HG03159 (cell line): ENCODE measurements around the gene RNF19B.
"Not testable (repeated sequence)": the region's sequence is repeated elsewhere in the genome, so short reads cannot be mapped to it uniquely, and the experiment has no call there.

Source experiments
- ATAC-seq: cut with Tn5 transposase; IDR thresholded peaks from one replicate; pipeline ENCODE4 v1.9.1; 2021; ENCODE audit warnings: mild to moderate bottlenecking, moderate library complexity; ENCODE audit not compliant: unreplicated experiment

The RNF19B gene

DNA sequence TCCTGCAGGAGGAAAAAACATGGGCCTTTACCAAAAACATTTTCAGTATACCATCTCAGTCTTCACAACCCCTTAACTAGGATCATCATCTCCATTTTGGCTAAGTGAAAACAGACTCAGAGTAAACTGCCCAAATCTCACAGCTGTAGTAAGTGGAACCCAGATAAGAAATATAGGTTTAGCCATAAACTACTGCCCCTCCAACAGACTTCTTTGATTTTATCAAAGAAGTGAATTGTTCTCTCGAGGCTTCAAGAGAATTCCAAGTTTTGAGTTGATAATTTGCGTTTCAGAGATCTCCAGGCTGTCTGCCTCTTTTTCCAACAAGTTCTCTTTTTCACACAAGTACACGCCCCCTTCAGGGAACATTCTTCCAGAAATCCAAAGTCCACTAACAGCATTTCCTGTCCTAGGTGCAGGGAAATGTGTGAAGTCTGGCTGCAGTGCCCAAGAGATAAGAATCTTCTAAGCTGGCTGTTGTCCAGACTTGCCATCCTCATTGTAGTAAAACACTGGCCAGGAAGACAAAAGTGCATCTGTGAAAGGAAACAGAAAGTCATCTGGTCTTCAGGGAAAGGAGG, 30.8 kb downstream of the RNF19B start:
- no peak for ATAC-seq

DNA sequence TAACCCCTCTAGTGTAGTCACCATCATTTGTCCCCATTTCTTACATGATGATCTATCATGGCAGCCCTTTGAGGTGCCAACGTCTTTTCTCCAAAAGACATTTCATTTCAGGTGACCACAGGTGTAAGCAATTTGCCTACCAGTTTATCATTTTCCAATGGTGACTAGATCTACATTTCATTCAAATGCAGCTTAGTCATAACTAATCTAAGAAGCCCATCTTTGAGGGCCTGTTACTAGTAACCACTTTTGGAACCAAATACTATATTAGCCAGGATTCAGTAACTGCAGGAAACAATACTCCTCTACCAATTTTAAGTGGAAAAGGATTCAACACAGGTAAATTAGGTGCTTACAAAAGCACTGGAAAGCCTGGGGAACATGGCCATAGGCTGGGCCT, 32.8 kb downstream of the RNF19B start:
- ATAC-seq, result no peak

DNA sequence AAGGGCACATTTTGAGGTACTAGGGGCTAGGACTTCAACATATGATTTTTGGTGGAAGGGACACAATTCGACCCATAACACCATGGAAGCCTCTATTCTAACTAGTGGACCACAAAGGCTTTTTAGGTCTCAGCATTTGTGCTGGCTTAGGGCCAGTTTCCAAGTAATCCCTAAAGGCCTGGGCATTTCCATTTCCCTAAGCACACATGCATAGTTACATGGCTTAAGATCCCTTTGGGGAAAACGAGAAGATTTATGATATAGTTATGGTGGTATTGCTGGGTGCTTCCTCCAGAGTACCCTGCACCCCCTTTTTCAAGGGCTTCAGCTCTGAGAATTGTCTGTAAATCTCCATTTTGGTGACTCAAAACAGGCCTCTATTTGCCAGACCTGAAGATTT, 35.2 kb downstream of the RNF19B start:
- ATAC-seq, result no peak

DNA sequence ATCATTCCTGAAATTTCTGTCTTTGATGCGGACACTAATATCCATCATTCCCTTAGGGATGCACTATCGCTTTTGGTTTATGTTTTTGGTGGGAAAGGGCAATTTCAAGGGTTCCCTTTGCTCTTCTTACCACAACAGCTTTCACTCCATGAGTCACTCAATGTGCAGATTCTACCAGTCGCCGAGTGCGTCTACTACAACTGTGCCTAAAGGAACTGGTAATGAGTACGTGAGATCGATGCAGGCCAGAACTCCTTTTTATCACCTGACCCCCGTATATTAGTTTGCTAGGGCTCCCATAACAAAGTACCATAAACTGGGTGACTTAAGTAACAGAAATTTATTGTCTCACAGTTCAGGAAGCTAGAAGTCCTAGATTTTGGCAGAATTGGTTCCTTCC, 35.9 kb downstream of the RNF19B start:
- no peak for ATAC-seq

DNA sequence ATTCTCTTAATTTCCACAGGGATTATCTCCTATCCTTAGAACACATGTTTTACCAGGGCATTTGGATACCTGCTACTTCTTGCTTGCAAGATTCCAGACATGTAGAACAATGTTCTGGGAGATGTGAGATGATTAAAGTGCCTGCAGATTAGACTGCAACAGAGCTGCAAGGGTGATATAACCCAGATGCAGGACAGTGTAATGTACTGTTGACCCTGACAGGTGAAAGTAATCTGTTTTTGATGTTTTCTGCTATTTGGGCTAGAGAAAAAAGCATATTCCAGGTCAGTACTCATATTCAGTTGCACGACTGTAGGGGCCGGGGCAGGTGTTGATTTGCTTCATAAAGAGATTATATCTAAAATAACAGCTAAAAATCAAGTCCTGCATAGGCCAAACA, 36.3 kb downstream of the RNF19B start:
- ATAC-seq, result no peak

DNA sequence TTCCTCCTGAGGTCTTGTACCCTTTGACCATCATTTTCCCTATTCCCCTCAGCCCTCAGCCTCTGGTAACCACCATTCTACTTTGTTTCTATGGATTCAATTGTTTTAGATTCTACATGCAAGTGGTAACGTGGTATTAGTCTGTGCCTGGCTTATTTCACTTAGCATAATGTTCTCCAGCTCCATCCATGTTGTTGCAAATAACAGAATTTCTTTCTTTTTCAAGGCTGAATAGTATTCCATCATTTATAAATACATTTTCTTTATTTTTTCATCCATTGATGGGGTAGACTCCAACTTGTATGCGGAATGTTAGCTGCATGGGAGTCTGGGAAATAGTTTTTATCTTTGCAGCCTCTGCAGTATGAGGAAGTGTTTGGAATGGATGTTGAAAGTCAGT, 37.2 kb downstream of the RNF19B start:
- no peak for ATAC-seq

DNA sequence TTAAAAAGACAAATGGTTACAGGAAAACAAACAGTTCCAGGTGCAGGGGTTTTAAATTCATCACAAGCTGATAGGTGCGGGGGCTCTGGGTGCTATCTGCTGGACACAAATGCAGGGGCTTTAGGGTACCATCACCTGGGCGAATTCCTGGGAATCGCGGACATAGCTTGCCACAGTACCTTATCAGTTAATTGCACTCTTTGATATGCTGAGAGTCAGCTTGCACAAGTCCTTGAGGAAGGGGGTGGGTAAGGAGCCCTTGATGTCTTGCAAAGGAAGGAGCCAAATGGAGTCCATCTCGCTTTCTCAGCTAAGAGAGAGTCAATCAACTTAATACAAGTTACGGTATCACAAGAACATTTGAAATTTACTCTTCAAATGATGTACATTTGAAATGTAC, 38.0 kb downstream of the RNF19B start:
- no peak for ATAC-seq

DNA sequence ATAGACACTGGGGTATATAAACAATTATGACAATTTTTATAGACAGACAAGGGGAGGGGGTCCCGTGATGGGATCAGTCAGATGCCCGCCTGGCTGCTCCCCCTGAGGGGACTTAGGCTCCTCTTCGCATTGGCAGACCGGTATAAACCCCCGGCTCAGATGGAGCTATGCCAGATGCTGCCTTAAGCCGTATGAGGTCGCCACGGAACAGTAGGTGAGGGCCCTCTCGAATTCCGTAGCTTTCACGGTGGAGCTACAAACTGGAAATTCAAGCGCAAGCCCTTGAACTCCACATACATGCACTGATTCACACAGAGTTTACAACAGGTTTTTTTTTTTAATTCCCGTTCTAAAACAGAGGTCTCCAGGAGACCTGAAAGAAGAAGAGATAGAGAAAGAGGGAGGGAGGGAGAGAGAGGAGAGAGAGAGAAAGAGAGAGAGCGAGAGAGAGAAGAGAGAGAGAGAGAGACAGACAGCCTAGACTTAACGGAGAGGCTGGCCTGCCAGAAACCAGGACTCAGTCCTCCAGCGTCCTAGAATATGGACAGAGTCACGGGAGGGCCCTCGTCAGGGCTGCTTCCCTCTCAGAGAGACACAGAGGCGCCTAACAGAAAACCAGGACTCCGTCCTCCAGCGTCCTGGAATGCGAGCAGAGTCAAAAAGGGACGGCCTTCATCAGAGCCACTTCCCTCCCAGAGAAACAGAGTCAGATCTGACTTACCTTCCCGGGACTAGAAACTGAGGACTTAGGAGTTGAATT, 39.0 kb downstream of the RNF19B start:
- no peak for ATAC-seq

DNA sequence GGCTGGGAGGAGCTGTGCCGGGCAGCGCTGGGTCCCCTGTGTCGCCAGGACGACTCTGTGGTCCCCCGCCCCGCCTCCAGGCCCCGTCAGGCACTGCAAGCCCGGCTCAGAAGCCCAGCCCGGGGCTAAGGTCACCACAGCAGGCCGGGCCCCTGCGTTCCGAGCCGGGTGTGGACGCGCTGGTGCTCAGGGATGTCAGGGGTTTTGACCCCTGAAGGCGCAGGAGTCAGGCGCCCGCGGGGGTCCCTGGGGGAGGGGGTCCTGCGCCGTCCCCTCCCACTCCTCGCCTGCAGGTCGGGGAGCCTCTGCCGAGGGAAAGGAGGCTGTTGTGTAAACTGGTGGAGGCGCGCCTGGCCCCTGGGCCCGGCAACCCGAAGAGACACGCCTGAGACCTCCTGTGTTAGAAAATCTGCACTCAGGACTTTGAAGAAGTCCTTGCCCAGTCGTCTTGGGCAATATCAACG, 39.7 kb downstream of the RNF19B start:
- no peak for ATAC-seq

DNA sequence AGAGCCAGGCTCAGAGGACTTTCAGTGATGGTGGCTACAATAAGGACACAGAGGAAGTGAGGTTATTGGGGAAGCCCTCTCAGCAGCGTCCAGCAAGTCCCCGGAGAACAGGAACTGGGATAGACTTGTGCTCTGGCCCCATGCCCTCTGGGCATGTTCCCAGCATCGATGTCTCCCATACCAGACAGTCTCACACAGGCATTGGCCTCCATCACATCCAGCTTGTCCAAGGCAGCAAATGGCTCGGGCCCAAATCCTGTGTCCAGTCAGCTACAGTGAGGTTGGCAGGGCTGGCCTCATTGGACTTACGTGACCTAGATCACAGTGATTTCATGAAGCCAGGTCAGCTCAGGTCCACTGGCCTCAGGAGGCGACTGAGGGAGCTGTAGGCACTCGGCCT, 43.8 kb downstream of the RNF19B start:
- ATAC-seq, result no peak

DNA sequence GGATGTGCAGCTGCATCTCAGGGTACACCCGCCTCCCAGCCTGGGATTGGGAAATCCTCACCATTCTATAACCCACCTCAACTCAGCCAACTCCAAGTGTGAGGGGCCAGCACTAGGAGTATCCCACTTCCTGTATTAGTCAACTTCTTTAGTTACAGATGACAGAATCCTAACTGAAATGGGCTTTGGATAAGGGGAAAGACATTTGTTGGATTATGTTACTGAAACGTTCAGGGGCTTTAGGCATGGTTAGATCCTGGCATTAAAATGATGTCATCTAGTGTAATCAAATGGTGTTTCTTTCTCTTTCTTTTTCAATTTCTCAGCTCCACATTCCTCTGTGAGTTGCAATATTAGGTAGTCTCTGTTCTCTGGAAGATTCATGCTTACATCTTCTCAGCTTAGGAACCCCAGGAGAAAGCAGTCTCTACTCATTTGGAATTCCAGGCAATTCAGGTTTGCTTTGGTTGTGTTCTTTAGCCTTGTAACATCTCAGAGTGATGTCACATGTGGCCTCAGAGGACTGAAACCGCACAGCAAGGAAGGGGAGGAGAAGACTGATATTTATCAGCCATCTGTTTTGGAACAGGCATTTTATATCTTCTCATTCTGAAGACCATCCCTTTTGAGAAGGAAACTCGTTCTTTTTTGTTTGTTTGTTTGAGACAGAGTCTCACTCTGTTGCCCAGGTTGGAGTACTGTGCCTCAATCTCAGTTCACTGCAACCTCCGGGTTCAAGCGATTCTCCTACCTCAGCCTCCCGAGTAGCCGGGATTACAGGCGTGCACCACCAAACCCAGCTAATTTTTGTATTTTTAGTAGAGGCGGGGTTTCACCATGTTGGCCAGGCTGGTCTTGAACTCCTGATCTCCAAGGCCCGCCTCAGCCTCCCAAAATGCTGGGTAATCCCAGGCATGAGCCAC, 44.5 kb downstream of the RNF19B start:
- ATAC-seq, result no peak

DNA sequence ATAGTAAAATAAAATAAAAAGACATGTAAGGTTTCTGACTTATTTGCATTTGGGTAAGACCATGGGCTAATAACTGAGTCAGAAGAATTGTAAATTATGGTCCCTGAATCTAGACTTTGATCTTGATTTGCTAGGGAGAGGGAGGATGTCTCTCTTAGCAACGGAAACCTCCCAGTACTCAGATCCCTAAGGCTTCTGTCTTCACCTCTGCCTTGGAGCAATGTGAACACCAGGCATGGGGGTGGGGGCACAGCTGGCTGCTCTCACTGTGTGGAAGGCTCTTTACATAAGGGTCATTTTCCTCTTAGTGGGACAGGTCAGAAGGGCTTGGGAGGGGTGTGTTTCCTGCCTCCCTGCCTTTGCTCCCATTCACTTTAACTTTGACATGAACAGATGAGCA, 46.4 kb downstream of the RNF19B start:
- ATAC-seq, result no peak

DNA sequence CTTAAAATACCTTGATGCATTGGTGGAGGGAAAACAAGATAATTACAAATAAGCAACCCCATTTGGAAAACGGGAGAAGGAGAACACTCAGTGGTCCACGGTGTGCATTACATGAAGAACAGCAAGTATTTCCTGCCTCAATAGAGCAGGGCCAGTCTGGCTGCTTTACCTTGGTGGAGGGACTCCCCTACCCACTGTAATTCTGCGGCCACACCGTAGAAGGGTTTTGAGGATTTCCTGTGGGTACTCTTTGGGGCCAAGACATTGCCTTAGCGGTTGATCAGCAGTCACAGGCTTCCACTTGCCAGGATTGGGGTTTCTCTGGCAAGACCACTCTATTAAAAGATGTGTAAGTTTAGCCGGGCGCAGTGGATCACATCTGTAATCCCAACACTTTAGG, 47.1 kb downstream of the RNF19B start:
- ATAC-seq, result no peak

DNA sequence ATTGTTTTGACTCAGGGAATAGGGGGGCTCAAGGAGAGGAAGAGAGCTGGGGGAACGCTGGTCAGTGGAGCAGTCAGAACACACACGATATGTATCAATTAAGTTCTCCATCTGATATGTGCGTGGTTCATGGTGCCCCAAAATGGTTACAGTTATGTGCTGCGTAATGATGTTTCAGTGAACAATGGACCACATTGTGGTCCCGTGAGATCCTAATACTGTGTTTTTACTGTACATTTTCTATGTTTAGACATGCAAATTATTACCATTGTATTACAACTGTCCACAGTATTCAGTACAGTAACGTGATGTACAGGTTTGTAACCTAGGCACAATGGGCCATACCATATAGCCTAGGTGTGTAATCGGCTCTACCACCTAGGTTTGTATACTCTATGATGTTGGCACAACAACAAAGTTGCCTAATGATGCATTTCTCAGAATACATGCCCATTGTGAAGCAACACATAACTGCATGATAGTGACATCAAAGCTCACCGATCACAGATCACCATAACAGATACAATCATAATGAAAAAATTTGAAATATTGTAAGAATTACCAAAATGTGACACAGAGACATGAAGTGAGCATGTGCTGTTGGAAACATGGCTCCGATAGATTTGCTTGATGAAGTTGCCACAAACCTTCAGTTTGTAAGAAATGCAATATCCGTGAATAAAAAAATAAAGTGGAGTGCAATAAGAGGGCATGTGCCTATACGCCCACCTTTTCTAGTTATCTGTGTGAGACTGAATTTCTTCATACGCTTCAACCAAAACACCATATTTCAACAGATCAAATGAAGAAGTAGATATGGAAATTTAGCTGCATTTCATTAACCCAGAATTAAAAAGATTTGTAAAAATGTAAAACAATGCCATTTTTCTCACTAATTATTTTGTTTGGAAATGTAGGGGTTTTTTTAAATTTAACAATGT, 48.6 kb downstream of the RNF19B start:
- no peak for ATAC-seq

DNA sequence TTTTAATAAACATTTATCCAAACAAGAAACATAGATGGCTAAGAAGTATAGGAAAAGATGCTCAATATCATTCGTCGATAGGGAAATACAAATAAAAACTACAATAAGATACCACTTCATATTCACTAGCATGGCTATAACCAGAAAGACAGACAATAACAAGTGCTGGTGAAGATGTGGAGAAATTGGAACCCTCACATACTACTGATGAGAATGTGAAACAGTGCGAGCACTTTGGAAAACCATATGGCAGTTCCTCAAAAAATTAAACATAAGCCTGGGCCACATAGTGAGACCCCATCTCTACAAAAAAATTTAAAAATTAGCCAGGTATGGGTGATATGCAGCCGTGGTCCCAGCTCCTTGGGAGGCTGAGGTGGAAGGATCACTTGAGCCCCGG, 54.3 kb downstream of the RNF19B start:
- no peak for ATAC-seq

DNA sequence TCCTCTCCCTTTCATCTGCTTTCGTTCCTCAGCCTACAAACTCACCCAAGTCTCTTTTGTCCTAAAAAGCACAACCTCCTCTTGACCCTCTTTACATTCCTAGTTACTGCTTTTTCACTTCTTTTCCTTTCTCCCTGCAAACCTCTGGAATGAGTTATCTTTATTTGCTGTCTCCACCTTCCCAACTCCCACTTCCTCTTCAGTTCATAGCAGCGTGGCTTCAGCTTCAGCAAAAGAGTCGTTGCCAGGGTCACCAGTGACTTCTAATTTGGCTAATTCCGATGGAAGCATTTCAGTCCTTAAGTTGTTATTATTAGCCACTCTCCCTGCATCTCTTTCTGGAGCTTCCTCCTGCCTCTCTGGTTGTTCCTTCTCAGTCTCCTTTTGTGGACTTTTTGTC, 57.2 kb downstream of the RNF19B start:
- no peak for ATAC-seq

DNA sequence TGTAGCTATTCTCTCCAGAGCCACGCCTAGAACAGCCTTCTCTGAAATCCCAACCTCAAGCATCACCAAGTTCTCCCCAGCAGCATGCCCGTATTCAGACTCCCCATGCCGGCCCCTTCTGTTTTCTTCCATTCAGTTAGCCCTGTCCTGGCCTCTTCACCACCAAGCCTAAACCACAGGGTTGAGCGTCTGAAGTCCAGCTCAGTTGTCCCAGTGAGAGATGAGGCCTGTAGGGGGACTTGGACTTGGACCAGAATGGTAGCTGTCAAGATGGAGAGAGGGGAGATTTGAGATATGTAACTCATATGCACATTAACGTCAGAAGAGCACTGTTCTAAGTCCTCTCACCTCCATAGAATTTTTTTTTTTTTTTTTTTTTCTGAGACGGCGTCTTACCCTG, 58.0 kb downstream of the RNF19B start:
- no peak for ATAC-seq

DNA sequence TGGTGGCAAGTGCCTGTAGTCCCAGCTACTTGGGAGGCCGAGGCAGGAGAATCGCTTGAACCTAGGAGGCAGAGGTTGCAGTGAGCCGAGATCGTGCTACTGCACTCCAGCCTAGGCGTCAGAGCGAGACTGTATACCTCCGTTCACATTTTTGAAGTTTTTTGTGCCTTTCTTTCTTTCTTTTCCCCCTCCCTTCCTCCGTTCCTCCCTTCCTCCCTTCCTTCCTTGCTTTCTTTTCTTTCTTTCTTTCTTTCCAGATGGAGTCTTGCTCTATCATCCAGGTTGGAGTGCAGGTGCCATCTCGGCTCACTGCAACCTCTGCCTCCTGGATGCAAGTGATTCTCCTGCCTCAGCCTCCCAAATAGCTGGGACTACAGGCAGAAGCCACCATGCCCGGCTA, 59.0 kb downstream of the RNF19B start:
- not testable (repeated sequence) for ATAC-seq

DNA sequence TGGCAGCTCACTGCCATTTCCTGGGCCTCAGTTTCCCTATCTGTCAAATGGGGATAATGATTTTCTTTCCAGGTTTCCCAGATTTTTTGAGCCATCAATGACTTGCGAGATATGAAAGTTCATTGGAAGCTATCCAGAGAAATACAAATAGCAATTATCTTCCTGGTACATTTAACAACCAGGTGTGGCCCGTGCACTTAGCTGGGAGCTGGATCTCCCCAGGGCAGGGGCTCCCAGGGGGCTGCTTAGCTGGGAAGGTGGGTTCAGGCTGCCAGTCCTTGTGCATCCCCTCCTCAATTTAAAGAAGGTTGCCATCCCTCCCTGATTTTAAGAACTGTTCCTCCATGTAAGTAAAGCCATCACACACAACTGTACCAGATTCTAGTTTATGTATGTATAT, 59.8 kb downstream of the RNF19B start:
- ATAC-seq, result no peak

DNA sequence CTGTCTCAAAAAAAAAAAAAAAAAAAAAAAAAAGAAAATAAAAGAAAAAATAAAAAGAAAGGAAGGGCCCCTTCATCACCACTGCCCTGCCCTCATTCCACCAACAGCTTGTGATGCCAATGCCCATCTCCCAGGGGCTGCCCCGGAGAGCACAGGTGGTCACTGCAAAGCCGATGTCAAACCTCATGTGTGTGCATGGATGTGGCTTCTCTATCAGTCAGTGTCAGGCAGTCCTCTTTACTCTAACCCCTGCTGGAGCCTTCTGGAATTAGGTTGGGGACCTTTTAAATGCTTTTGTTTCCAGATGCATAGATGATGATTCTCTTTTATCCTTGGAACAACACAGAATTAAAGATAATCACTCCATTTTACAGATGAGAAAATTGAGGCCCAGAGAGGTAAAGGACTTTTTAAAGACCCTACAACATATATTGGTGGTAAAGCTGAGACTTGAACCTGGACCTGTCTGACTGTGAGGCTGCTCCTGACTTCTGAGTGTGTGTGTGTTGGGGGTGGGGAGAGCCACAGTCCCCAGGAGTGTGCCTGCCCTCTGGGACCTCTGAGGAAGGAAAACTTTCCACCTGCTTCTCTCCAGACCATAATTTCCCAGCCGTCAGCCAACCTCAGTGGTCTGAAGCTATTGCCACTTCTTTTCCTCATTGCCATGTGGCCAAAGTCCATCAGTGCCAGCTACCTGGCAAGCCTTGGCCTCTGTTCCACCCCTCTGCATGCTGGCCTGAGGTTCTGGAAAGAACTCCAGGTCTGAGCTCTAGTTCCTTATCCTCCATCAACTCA, 60.4 kb downstream of the RNF19B start:
- ATAC-seq, result no peak
